ENCODE data around the gene NKPD1. TPM values are rescaled to one million over a fixed set of nuclear protein-coding genes. Genes with fewer than 3 reads are reported as not detected.

The NKPD1 gene
- total RNA-seq, 2 donors from 2014 or later = 0.49 to 0.81 TPM

GRCh38 chr19:45130888-45131615 is 29.7 kb downstream of the NKPD1 start:
- no peak for ATAC-seq (ENCODE audit: insufficient number of reproducible peaks, low FRiP score, low read depth)
- TF ChIP-seq, protein P1, sequence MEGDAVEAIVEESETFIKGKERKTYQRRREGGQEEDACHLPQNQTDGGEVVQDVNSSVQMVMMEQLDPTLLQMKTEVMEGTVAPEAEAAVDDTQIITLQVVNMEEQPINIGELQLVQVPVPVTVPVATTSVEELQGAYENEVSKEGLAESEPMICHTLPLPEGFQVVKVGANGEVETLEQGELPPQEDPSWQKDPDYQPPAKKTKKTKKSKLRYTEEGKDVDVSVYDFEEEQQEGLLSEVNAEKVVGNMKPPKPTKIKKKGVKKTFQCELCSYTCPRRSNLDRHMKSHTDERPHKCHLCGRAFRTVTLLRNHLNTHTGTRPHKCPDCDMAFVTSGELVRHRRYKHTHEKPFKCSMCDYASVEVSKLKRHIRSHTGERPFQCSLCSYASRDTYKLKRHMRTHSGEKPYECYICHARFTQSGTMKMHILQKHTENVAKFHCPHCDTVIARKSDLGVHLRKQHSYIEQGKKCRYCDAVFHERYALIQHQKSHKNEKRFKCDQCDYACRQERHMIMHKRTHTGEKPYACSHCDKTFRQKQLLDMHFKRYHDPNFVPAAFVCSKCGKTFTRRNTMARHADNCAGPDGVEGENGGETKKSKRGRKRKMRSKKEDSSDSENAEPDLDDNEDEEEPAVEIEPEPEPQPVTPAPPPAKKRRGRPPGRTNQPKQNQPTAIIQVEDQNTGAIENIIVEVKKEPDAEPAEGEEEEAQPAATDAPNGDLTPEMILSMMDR (IDR thresholded peaks at IDR 0.05) = no peak

DNA sequence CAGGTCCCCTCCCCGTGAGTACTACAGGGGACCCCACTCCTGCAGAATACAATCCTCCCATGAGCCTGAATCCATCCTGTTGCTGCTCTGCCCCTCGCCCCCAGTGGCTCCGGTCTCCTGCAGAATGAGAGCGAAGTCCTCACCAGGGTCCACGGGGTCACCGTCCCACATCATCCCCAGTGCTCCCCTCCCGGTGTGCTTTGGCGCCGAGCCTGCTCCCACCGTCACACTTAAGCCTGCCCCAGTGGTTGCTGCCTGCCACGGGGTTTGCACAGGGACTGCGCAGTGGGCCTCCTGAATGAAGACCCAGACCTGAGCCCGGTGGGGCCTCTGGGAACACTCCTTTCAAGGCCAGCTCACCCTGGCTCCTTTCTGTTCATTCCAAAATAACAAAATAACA is 30.5 kb downstream of the NKPD1 start:
- no peak for DNase-seq (ENCODE audit: low spot score)
- Histone ChIP-seq H3K9me3 (no peaks in the 10 kb centered on the region), H3K36me3 (no peaks in the 10 kb centered on the region), H3K27me3 (replicated peaks; ENCODE audit: insufficient read depth) (no peaks in the 10 kb centered on the region), H3K4me3 (no peak overlapping the region), H3K27ac (no peak overlapping the region), H3K4me1 (ENCODE audit: control insufficient read depth in 1 of 2, low read depth in 2 of 2) (no peaks in the 10 kb centered on the region)
- TF ChIP-seq, protein P1 (IDR thresholded peaks at IDR 0.05) = no peak
- ATAC-seq (ENCODE audit: insufficient number of reproducible peaks, low FRiP score, low read depth) = no peak

More at GRCh38 chr19:45130888-45131615, 29.7 kb downstream of the NKPD1 start:
- Histone ChIP-seq H3K27me3 (replicated peaks; ENCODE audit: insufficient read depth) (no peaks in the 10 kb centered on the region), H3K36me3 (no peaks in the 10 kb centered on the region), H3K9me3 (no peaks in the 10 kb centered on the region), H3K27ac (no peak overlapping the region), H3K4me1 (ENCODE audit: control insufficient read depth in 1 of 2, low read depth in 2 of 2) (no peaks in the 10 kb centered on the region), H3K4me3 (no peak overlapping the region)
- no peak for DNase-seq (ENCODE audit: low spot score)

DNA sequence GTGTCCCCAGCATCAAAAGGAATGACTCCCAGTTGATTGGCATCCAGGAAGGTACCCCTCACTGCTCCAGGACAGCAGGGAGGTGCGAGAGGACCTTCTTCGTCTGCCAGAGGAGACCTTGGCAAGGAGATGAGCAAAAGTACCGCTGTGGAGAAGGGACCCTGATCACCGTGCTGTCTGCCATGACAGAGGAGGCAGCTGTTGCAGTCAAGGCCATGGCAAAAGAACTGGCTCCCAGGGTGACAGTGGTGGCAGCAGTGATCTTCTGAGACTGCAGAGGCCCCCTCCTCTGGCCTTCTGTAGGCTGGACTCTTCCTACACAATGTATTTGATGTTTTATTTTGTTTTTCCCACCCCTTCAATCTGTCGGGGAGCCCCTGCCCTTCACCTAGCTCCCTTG is 32.0 kb downstream of the NKPD1 start:
- Histone ChIP-seq H3K4me1 (ENCODE audit: control insufficient read depth in 1 of 2, low read depth in 2 of 2) (no peaks in the 10 kb centered on the region), H3K9me3 (no peaks in the 10 kb centered on the region), H3K27ac (no peak overlapping the region), H3K4me3 (no peak overlapping the region), H3K27me3 (replicated peaks; ENCODE audit: insufficient read depth) (no peaks in the 10 kb centered on the region), H3K36me3 (no peaks in the 10 kb centered on the region)
- DNase-seq (ENCODE audit: low spot score) = no peak
- no peak for ATAC-seq (ENCODE audit: insufficient number of reproducible peaks, low FRiP score, low read depth)
- TF ChIP-seq, protein P1 (IDR thresholded peaks at IDR 0.05) = no peak

GRCh38 chr19:45128146-45128545 is 32.6 kb downstream of the NKPD1 start:
- Histone ChIP-seq H3K4me1 (ENCODE audit: control insufficient read depth in 1 of 2, low read depth in 2 of 2) (no peaks in the 10 kb centered on the region), H3K4me3 (no peak overlapping the region), H3K27ac (no peak overlapping the region), H3K9me3 (no peaks in the 10 kb centered on the region), H3K27me3 (replicated peaks; ENCODE audit: insufficient read depth) (no peaks in the 10 kb centered on the region), H3K36me3 (no peaks in the 10 kb centered on the region)
- TF ChIP-seq, protein P1 (IDR thresholded peaks at IDR 0.05) = no peak
- ATAC-seq (ENCODE audit: insufficient number of reproducible peaks, low FRiP score, low read depth) (no peak), DNase-seq (ENCODE audit: low spot score) (no peak)

DNA sequence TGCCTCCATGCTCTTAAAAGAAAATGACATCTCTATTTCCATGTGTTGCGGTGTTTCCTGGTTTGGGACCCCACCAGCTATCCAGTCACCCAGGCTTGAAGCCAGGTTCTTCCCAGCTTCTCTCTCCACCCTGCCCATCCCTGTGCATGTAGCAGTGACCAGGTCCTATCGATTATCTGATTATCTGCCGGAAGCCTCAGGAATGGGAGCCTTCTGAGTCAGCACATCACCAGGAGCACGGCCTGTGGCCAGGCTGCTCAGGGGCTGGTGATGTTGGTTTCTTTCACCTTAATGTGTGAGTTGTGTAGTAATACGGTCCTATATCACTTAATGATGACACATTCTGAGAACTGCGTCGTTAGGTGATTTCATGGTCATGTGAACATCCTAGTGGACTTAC is 34.1 kb downstream of the NKPD1 start:
- no peaks in the 10 kb centered on the region for H3K4me1 ChIP-seq (ENCODE audit: control insufficient read depth in 1 of 2, low read depth in 2 of 2)
- ATAC-seq (ENCODE audit: insufficient number of reproducible peaks, low FRiP score, low read depth) = no peak
- DNase-seq (ENCODE audit: low spot score) = no peak
- H3K4me3 ChIP-seq = no peak overlapping the region
- H3K27ac ChIP-seq = no peak overlapping the region
- TF ChIP-seq, protein P1 (IDR thresholded peaks at IDR 0.05) = no peak
- H3K36me3 ChIP-seq = no peaks in the 10 kb centered on the region
- no peaks in the 10 kb centered on the region for H3K27me3 ChIP-seq (replicated peaks; ENCODE audit: insufficient read depth)
- no peaks in the 10 kb centered on the region for H3K9me3 ChIP-seq

All from thoracic aorta (tissue), 2 donors.